Measurements from ENCODE around the gene UQCC5. TPM values are rescaled to one million over a fixed set of nuclear protein-coding genes. Genes with fewer than 3 reads are reported as not detected.

The UQCC5 gene
- total RNA-seq, 4 donors from 2014 or later = 1.7 to 7.7 (median 4.1) TPM

DNA sequence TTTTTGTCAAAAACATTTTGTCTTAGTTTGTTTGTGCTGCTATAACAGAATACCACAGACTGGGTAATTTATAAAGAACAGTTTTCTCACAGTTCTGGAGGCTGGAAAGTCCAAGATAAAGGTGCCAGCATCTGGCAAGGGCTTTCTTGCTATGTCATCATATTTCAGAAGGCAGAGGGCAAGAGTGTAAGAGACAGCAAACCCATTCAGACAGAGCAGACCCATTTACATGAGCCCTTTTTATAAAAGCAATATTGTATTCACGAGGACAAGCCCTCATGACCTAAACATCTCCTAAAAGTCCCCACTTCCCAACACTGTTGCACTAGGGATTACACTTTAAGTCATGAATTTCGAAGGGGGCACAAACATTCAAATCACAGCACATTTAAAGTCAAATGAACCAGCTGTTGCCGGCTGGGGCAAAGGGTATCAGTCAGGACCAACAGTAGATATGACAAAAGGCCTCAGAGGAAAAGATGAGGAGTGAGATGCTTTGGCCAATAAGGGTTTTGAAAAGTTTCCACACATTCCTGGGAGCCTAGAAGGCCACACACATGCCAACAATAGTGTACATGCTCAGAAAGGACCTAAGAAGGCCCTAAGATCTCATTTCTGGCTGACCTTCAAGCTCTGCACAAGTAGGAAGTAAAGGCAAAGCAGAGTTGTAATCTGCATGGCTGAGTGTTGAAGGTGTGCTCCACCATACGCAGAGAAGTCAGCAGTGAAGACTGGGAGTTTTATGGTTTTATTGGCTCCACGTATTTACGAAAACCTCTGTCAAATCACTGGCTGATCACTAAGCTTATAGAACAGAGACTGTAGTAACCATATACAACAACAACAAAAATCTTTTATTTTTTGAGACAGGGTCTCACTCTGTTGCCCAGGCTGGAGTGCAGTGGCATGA, 37.9 kb downstream of the UQCC5 start:
- no peaks in the 10 kb centered on the region for H3K4me1 ChIP-seq
- peaks cover 0 to 79% (median 5%) of the 10 kb centered on the region in 3 donors for H3K36me3 ChIP-seq
- H3K27ac ChIP-seq = no peak overlapping the region
- H3K9me3 ChIP-seq = no peaks in the 10 kb centered on the region
- DNase-seq = no peak
- TF ChIP-seq POLR2A (IDR thresholded peaks at IDR 0.05) (no peak), CTCF (IDR thresholded peaks at IDR 0.05) (no peak)
- no peak overlapping the region for H3K4me3 ChIP-seq
- no peaks in the 10 kb centered on the region for H3K27me3 ChIP-seq

Small RNAs within 50 kb of the gene (small RNA-seq; reads per million reads assigned to genes)
- gene RNU6-856P (0 reads per million in 2 donors), gene RNU6ATAC16P (0 reads per million in 2 donors)

Other genes starting within 250 kb of the UQCC5 start
- 100 to 1,000 TPM in 3 of 4 donors, 10 to 100 TPM in 1; 89.1 to 274 (median 224) TPM for gene GLYCTK, start 248.8 kb upstream of the UQCC5 start, total RNA-seq
- 100 to 1,000 TPM in 1 of 4 donors, 10 to 100 TPM in 3; 19.3 to 103 (median 64.2) TPM for gene DNAH1, start 220.3 kb upstream of the UQCC5 start, total RNA-seq
- 10 to 100 TPM; 49.9 to 94.4 (median 77.0) TPM for gene BAP1, start 126.6 kb upstream of the UQCC5 start, total RNA-seq
- 10 to 100 TPM; 12.4 to 34.6 (median 17.4) TPM for gene PHF7, start 125.9 kb upstream of the UQCC5 start, total RNA-seq
- gene SEMA3G, start 91.5 kb upstream of the UQCC5 start, total RNA-seq = 10 to 100 TPM; 18.8 to 24.8 (median 22.0) TPM
- not detected for gene TNNC1, start 82.6 kb upstream of the UQCC5 start, total RNA-seq
- gene NISCH, start 81.0 kb upstream of the UQCC5 start, total RNA-seq = 100 to 1,000 TPM in 3 of 4 donors, 10 to 100 TPM in 1; 65.7 to 150 (median 128) TPM
- gene STAB1, start 41.3 kb upstream of the UQCC5 start, total RNA-seq = 10 to 100 TPM; 27.0 to 98.2 (median 67.2) TPM
- 10 to 100 TPM in 3 of 4 donors, 1 to 10 TPM in 1; 5.1 to 17.3 (median 14.7) TPM for gene NT5DC2, start 2.7 kb upstream of the UQCC5 start, total RNA-seq
- 100 to 1,000 TPM in 1 of 4 donors, 10 to 100 TPM in 3; 68.1 to 120 (median 82.1) TPM for gene PBRM1, start 149.3 kb downstream of the UQCC5 start, total RNA-seq
- 100 to 1,000 TPM in 1 of 4 donors, 10 to 100 TPM in 3; 21.5 to 249 (median 48.6) TPM for gene GNL3, start 149.4 kb downstream of the UQCC5 start, total RNA-seq
- 10 to 100 TPM; 25.6 to 31.2 (median 30.3) TPM for gene GLT8D1, start 169.2 kb downstream of the UQCC5 start, total RNA-seq
- gene SPCS1, start 169.5 kb downstream of the UQCC5 start, total RNA-seq = 100 to 1,000 TPM in 1 of 4 donors, 10 to 100 TPM in 3; 33.8 to 123 (median 65.3) TPM
- gene NEK4, start 234.3 kb downstream of the UQCC5 start, total RNA-seq = 10 to 100 TPM; 16.5 to 39.6 (median 20.6) TPM
- gene ITIH1, start 241.0 kb downstream of the UQCC5 start, total RNA-seq = not detected

Measured in Peyer's patch (tissue), 4 donors.